Thyroid gland (tissue), 4 donors: Measurements from ENCODE around the gene DAB2IP.

ENCODE experiments used
- POLR2A ChIP-seq, 2 donors: fragments of 450-650 bp; IDR thresholded peaks; one replicate each; pipeline ENCODE4 v1.6.1; 2017; ENCODE audit warnings: antibody characterized with exemption in 2 of 2, mild to moderate bottlenecking in 2 of 2, moderate library complexity in 1 of 2
- TF ChIP-seq, protein P1 (sequence below), 6 experiments: fragments of 200-600 bp in 3 of 6; fragments of 450-650 bp in 3 of 6; sonication (generic) in 3 of 6; IDR thresholded peaks; one replicate each; pipeline ENCODE4 v1.5.1; 2016 to 2019; ENCODE audit warnings: antibody characterized with exemption in 6 of 6, mild to moderate bottlenecking in 2 of 6, inconsistent platforms in 1 of 6, moderate library complexity in 1 of 6

DNA sequence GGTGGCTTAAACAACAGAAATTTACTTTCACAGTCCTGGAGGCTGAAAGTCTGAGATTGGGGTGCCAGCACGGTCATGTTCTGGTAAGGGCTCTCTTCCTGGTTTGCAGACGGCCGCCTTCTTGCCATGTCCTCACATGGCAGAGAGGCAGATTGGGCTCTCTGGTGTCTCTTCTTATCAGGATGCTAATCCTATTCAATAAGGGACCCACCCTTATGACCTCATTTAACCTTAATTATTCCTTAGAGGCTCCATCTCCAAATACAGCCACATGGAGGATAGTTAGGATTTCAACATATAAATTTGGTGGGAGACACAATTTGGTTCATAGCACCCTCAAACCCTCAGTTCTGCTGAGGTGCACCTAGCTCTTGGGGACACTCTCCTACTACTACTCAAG lies 180.4 kb downstream of the DAB2IP start:
- TF ChIP-seq, protein P1, sequence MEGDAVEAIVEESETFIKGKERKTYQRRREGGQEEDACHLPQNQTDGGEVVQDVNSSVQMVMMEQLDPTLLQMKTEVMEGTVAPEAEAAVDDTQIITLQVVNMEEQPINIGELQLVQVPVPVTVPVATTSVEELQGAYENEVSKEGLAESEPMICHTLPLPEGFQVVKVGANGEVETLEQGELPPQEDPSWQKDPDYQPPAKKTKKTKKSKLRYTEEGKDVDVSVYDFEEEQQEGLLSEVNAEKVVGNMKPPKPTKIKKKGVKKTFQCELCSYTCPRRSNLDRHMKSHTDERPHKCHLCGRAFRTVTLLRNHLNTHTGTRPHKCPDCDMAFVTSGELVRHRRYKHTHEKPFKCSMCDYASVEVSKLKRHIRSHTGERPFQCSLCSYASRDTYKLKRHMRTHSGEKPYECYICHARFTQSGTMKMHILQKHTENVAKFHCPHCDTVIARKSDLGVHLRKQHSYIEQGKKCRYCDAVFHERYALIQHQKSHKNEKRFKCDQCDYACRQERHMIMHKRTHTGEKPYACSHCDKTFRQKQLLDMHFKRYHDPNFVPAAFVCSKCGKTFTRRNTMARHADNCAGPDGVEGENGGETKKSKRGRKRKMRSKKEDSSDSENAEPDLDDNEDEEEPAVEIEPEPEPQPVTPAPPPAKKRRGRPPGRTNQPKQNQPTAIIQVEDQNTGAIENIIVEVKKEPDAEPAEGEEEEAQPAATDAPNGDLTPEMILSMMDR (IDR thresholded peaks at IDR 0.05): no peak
- TF ChIP-seq POLR2A (IDR thresholded peaks at IDR 0.05): no peak
